ENCODE results near the gene SEPTIN14.
"Not testable (repeated sequence)": the region's sequence is repeated elsewhere in the genome, so short reads cannot be mapped to it uniquely, and the experiment has no call there.

DNA sequence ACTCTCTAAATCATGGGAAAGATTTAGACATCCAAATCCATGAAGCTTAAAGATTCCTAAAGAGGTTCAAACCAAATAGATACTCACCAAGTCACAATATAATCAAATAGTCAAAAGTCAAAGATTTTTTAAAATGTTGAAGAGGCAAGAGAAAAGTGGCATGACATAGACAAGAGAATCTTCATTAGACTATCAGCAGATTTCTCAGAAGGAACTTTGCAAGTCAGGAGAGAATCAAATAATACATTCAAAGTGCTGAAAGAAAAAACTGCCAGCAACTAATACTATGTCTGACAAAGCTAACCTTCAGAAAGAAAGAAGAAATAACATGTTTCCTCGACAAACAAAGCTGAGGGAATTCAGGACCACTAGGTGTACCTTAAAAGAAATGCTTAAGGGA is 65.3 kb downstream of the SEPTIN14 start:
- TF ChIP-seq SMC3 (IDR thresholded peaks at IDR 0.05); GATA3 (IDR thresholded peaks at IDR 0.05; ENCODE audit: borderline replicate concordance); SREBF2 (IDR thresholded peaks at IDR 0.05); CBX2 (IDR thresholded peaks at IDR 0.05; ENCODE audit: borderline replicate concordance, low read depth); POLR2A (IDR thresholded peaks at IDR 0.05; ENCODE audit: low read length); KDM1A (IDR thresholded peaks at IDR 0.05; ENCODE audit: low read depth); MAZ (IDR thresholded peaks at IDR 0.05; ENCODE audit: borderline replicate concordance, low read depth, low read length); RAD21 (conservative IDR thresholded peaks at IDR 0.05 in 1 of 2, IDR thresholded peaks at IDR 0.05 in 1 of 2); ESRRA (IDR thresholded peaks at IDR 0.05; ENCODE audit: borderline replicate concordance, low read length); CBX8 (IDR thresholded peaks at IDR 0.05): not testable (repeated sequence)
- TF ChIP-seq, protein P1, sequence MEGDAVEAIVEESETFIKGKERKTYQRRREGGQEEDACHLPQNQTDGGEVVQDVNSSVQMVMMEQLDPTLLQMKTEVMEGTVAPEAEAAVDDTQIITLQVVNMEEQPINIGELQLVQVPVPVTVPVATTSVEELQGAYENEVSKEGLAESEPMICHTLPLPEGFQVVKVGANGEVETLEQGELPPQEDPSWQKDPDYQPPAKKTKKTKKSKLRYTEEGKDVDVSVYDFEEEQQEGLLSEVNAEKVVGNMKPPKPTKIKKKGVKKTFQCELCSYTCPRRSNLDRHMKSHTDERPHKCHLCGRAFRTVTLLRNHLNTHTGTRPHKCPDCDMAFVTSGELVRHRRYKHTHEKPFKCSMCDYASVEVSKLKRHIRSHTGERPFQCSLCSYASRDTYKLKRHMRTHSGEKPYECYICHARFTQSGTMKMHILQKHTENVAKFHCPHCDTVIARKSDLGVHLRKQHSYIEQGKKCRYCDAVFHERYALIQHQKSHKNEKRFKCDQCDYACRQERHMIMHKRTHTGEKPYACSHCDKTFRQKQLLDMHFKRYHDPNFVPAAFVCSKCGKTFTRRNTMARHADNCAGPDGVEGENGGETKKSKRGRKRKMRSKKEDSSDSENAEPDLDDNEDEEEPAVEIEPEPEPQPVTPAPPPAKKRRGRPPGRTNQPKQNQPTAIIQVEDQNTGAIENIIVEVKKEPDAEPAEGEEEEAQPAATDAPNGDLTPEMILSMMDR (IDR thresholded peaks at IDR 0.05): not testable (repeated sequence)
- TF ChIP-seq, protein P2, sequence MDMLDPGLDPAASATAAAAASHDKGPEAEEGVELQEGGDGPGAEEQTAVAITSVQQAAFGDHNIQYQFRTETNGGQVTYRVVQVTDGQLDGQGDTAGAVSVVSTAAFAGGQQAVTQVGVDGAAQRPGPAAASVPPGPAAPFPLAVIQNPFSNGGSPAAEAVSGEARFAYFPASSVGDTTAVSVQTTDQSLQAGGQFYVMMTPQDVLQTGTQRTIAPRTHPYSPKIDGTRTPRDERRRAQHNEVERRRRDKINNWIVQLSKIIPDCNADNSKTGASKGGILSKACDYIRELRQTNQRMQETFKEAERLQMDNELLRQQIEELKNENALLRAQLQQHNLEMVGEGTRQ (IDR thresholded peaks at IDR 0.05): not testable (repeated sequence)

All from A549 (cell line).